GM13977 (cell line): Measurements from ENCODE around the gene PRR13.

Source experiments
- DNase-seq: peaks from one replicate; pipeline ENCODE4 v3.0.0; 2012; ENCODE audit warnings: low spot score
- CTCF ChIP-seq: IDR thresholded peaks from 2 replicates; pipeline ENCODE4 v1.5.1; 2012; ENCODE audit warnings: mild to moderate bottlenecking, control low read depth; ENCODE audit not compliant: insufficient read depth; ENCODE audit errors: extremely low read depth, missing control alignments
- in situ Hi-C: fragments of 300-500 bp; cut with MboI; formaldehyde crosslinking; loops from one replicate; pipeline ENCODE4 v1.12.0; 2022; ENCODE audit warnings: low sequenced_read_pairs, low pct_unique_long_range_greater_than_20kb, mixed read lengths, inconsistent platforms; ENCODE audit not compliant: unreplicated experiment

PRR13 gene

GRCh38 chr12:53450936-53451335 is 9.4 kb downstream of the PRR13 start:
- in situ Hi-C loops, result no loop called here
- no peak for DNase-seq
- TF ChIP-seq CTCF, result no peak

DNA sequence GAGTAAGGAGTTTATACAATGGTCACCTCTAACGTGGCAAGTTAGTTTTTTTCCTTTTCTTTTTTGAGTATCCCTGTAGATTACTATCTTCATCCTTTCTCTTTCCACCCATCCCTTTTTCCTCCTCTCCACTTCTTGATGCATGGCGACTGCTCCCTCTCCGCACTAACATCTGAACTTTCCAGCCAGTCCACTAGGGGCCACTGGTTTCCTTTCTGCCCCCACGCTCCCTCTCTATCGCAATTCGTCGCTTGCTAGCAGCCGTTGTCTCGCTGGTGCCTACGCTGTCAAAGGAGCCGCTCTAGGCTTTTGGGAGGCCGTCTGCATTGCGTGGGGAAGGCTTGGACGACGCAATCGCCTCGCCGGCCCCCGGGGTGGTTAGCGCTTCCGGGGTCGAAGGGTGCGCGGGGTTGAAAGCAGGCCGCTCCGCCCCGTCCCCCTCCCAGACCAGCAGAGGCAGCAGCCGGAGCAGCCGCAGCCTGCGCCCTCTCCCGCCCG is 10.2 kb downstream of the PRR13 start, which contains the start of gene PCBP2:
Gene PCBP2 (plus strand): TSS at position 442 of the 498 bp plus-strand sequence. CDS start 2,699 bp downstream, outside the sequence.
- in situ Hi-C loops, result no loop called here
- DNase-seq, result peak; percentile 97
- TF ChIP-seq CTCF, result peak; percentile 85

GRCh38 chr12:53452159-53453077 is 10.9 kb downstream of the PRR13 start:
- peak; percentile 42 for TF ChIP-seq CTCF
- DNase-seq, result peak; percentile 87
- in situ Hi-C loops, result no loop called here

- in situ Hi-C loops, result no loop called here
- DNase-seq, result no peak
- no peak for TF ChIP-seq CTCF
Observed at GRCh38 chr12:53453953-53454640, 12.6 kb downstream of the PRR13 start.

DNA sequence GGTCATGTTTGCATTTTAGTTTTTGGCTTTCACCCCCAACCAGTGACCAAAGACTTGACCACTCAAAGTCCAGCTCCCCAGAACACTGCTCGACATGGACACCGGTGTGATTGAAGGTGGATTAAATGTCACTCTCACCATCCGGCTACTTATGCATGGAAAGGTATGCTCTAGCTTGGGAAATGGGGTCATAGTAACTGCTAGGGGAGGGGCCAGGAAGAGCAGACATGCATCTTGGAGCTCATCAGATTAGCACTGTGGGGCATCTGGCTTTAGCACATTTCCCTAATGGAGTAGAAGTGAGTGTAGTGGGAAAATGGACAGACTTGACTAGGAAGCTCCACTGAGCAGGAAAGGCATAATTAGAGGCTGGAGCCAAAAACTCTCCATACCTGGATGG is 13.2 kb downstream of the PRR13 start:
- no peak for DNase-seq
- in situ Hi-C loops, result no loop called here
- TF ChIP-seq CTCF, result no peak

DNA sequence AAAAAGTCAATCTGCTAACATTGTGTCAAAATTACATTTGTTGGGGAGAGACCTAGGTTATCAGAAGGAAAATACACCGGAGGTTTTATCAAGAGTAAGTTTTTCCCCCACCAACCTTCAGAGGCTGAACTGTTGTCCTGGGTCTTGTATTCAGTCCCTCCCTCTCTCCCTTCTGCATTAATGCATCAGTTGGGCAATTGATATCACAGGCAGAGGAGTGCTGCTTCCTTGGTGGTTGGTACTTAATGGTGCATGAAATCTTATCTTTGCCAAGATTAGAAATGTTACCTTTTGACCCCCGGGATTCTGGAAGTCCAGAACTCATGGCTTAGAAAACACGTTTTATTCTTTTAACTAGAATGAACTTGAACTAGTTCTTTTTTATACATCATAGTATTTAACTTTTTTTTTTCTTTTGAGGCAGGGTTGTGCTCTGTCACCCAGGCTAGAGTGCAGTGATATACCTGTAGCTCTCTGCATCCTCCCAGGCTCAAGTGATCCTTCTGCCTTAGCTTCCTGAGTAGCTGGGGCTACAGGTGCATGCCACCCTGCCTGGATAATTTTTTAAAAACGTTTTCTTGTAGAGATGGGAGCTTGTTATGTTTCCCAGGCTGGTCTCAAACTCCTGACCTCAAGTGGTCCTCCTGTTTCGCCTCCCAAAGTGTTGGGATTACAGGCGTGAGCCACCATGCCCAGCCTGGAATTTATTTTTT is 15.3 kb downstream of the PRR13 start:
- TF ChIP-seq CTCF, result no peak
- no peak for DNase-seq
- in situ Hi-C loops, result no loop called here
